HepG2 (cell line): ENCODE data around the gene TFDP2. TPM values are rescaled to one million over a fixed set of nuclear protein-coding genes. Genes with fewer than 3 reads are reported as not detected.
A peak's percentile ranks its signal among the peaks of the same experiment; 100 is the strongest.

Source experiments
- ATAC-seq: fragments of 200-7000 bp; cut with Tn5 transposase; 3 replicates; pipeline ENCODE4 v1.9.1; 2020; ENCODE audit warnings: mild to moderate bottlenecking, moderate library complexity
- BruUV-seq: library from RNA; stranded (reverse); fragments of 400-500 nt; replicated peaks from 2 replicates; lab custom pipeline; 2021; lab: Mats Ljungman, UMichigan
- CTCF ChIA-PET: fragments of 300-600 bp; formaldehyde crosslinking; extraction: SDS; loops from one replicate; lab custom pipeline; 2021; ENCODE audit warnings: low total read pairs, inconsistent platforms, low intra/inter-chr PET ratio; lab: Yijun Ruan, JAX
- POLR2A ChIA-PET: fragments of 350-600 bp; sonication (Branson Sonifier 250); formaldehyde crosslinking; loops from one replicate; lab custom pipeline; 2020; ENCODE audit warnings: antibody characterized with exemption, inconsistent platforms; lab: Yijun Ruan, JAX
- DNase-seq: peaks from one replicate; pipeline ENCODE4 v3.0.0-alpha.2; 2015; ENCODE audit warnings: low spot score
- FAIRE-seq: peaks from 3 replicates; lab custom pipeline; 2011; peaks lifted over from hg19 to GRCh38; lab: Jason Lieb, UNC
- H2AFZ ChIP-seq: one replicate; pipeline ENCODE4 v1.6.1; 2011; ENCODE audit warnings: low read length, inconsistent platforms
- H3K27ac ChIP-seq: fragments of 300-600 bp; 3 replicates; pipeline ENCODE4 v1.8.0; 2011; ENCODE audit warnings: mixed run types, mild to moderate bottlenecking, mixed read lengths, low read length, inconsistent platforms; ENCODE audit not compliant: insufficient read depth; ENCODE audit errors: extremely low read length
- H3K27me3 ChIP-seq, 2 experiments: fragments of 200-600 bp in 1 of 2; 2 replicates in 1 of 2; 3 replicates in 1 of 2; pipeline versions ENCODE4 v1.6.0 to v1.8.0; 2011; ENCODE audit warnings: low read length in 2 of 2, mild to moderate bottlenecking in 2 of 2, moderate library complexity in 2 of 2, inconsistent platforms in 1 of 2; ENCODE audit not compliant: insufficient read depth in 2 of 2, control insufficient read depth in 1 of 2
- H3K36me3 ChIP-seq, 2 experiments: fragments of 200-600 bp in 1 of 2; replicated peaks in 1 of 2; 2 replicates in 1 of 2; 3 replicates in 1 of 2; pipeline versions ENCODE4 v1.5.1 to v1.8.0; 2011; ENCODE audit warnings: low read length in 2 of 2, inconsistent platforms in 1 of 2; ENCODE audit not compliant: insufficient read depth in 2 of 2, control insufficient read depth in 1 of 2
- H3K4me1 ChIP-seq: 2 replicates; pipeline ENCODE4 v1.5.1; 2012; ENCODE audit warnings: low read length, inconsistent platforms; ENCODE audit not compliant: insufficient read depth
- H3K4me2 ChIP-seq: 2 replicates; pipeline ENCODE4 v1.6.0; 2011; ENCODE audit warnings: low read depth, low read length, inconsistent platforms
- H3K4me3 ChIP-seq, 3 experiments: fragments of 200-600 bp in 1 of 3; sonication (generic), shearing (Covaris generic) in 1 of 3; replicated peaks in 1 of 3; 2 replicates each; pipeline ENCODE4 v1.5.1; 2011 to 2016; ENCODE audit warnings: low read length in 3 of 3, inconsistent platforms in 2 of 3, low read depth in 2 of 3, mild to moderate bottlenecking in 2 of 3, control low read depth in 1 of 3, mixed read lengths in 1 of 3; ENCODE audit not compliant: insufficient read depth in 1 of 3
- H3K79me2 ChIP-seq: one replicate; pipeline ENCODE4 v1.6.1; 2011; ENCODE audit warnings: low read length, inconsistent platforms; ENCODE audit not compliant: insufficient read depth
- H3K9ac ChIP-seq: 2 replicates; pipeline ENCODE4 v1.6.0; 2011; ENCODE audit warnings: mild to moderate bottlenecking, low read depth, low read length, inconsistent platforms; ENCODE audit not compliant: insufficient read depth
- H3K9me3 ChIP-seq: 2 replicates; pipeline ENCODE4 v1.5.1; 2012; ENCODE audit warnings: mild to moderate bottlenecking, low read length
- H4K20me1 ChIP-seq: 2 replicates; pipeline ENCODE4 v1.6.0; 2011; ENCODE audit warnings: inconsistent platforms, mild to moderate bottlenecking, low read length, moderate library complexity; ENCODE audit not compliant: insufficient read depth
- CEBPB ChIP-seq: IDR thresholded peaks from 2 replicates; pipeline ENCODE4 v1.6.1; 2011; ENCODE audit warnings: low read depth, low read length, improper control_type of control experiment, borderline replicate concordance
- GABPB1 ChIP-seq: IDR thresholded peaks from 2 replicates; pipeline ENCODE4 v1.6.1; 2016; ENCODE audit warnings: mild to moderate bottlenecking, missing genetic modification reagents, moderate library complexity, missing compliant biosample characterization
- GMEB2 ChIP-seq: IDR thresholded peaks from 2 replicates; pipeline ENCODE4 v1.6.1; 2016; ENCODE audit warnings: missing biosample characterization, missing genetic modification reagents, low read depth
- HOXA9 ChIP-seq: sonication (generic); formaldehyde crosslinking; IDR thresholded peaks from 2 replicates; pipeline ENCODE4 v1.8.1; 2022; ENCODE audit warnings: missing genetic modification reagents, mild to moderate bottlenecking, moderate library complexity, borderline replicate concordance
- PREB ChIP-seq: sonication (generic); formaldehyde crosslinking; IDR thresholded peaks from 2 replicates; pipeline ENCODE4 v1.4.0; 2020; ENCODE audit warnings: missing genetic modification reagents
- SMARCC2 ChIP-seq: fragments of 450-650 bp; IDR thresholded peaks from 2 replicates; pipeline ENCODE4 v1.6.1; 2017; ENCODE audit warnings: antibody characterized with exemption, mild to moderate bottlenecking
- ZNF570 ChIP-seq: sonication (generic); formaldehyde crosslinking; IDR thresholded peaks from 2 replicates; pipeline ENCODE4 v1.4.0; 2020; ENCODE audit warnings: mild to moderate bottlenecking, missing genetic modification reagents, borderline replicate concordance
- ZNF775 ChIP-seq: sonication (generic); formaldehyde crosslinking; IDR thresholded peaks from 2 replicates; pipeline ENCODE4 v1.4.0; 2020; ENCODE audit warnings: missing genetic modification reagents, mild to moderate bottlenecking, moderate library complexity, borderline replicate concordance
- ZUFSP ChIP-seq: sonication (generic); formaldehyde crosslinking; IDR thresholded peaks from 2 replicates; pipeline ENCODE4 v1.9.0; 2021; ENCODE audit warnings: missing genetic modification reagents, mild to moderate bottlenecking, borderline replicate concordance
- WGBS: methylation state at CpG from one replicate; pipeline ENCODE4 v1.1.6; 2017; ENCODE audit warnings: low lambda C conversion rate; 5-methylcytosine and 5-hydroxymethylcytosine counted together
- in situ Hi-C: cut with HindIII; loops from 2 replicates; pipeline ENCODE4 v1.10.0; 2017; ENCODE audit warnings: low pct_unique_long_range_greater_than_20kb; ENCODE audit not compliant: extremely low pct_ligation_motif_present
- intact Hi-C: fragments of 100-400 bp; cut with micrococcal nuclease; formaldehyde crosslinking; loops from one replicate; pipeline ENCODE4 v1.10.0; 2022; ENCODE audit not compliant: unreplicated experiment
- polyA plus RNA-seq, 8 experiments: library from polyadenylated mRNA; depleted of rRNA in 3 of 8; stranded (reverse) in 7 of 8; unstranded in 1 of 8; fragments of >200 nt; fragmentation: Illumina TruSeq in 4 of 8; extraction: Trizol in 4 of 8; gene quantifications; 2 replicates each; pipeline versions ENCODE4 v1.2.1 to v1.2.3, GENCODE V29; 2011 to 2016; ENCODE audit warnings: low read depth in 4 of 8, missing spikeins in 1 of 8, mixed read lengths in 1 of 8; ENCODE audit not compliant: insufficient read depth in 1 of 8
- total RNA-seq, 5 experiments: library from RNA; depleted of rRNA; stranded (reverse); fragments of >200 nt; fragmentation: Illumina TruSeq; extraction: Trizol; gene quantifications; 2 replicates each; pipeline ENCODE4 v1.2.3, GENCODE V29; 2016; ENCODE audit warnings: low read depth in 1 of 5
- TF ChIP-seq, protein P1 (sequence below): sonication (generic); formaldehyde crosslinking; IDR thresholded peaks from 2 replicates; pipeline ENCODE4 v1.9.0; 2021; ENCODE audit warnings: missing genetic modification reagents, borderline replicate concordance

The TFDP2 gene
- total and polyA plus RNA-seq, 2 of the 13 experiments (the other 11 are each of a cell fraction or from before 2014, with no cell fraction given) = 17.9 to 37.4 TPM

DNA sequence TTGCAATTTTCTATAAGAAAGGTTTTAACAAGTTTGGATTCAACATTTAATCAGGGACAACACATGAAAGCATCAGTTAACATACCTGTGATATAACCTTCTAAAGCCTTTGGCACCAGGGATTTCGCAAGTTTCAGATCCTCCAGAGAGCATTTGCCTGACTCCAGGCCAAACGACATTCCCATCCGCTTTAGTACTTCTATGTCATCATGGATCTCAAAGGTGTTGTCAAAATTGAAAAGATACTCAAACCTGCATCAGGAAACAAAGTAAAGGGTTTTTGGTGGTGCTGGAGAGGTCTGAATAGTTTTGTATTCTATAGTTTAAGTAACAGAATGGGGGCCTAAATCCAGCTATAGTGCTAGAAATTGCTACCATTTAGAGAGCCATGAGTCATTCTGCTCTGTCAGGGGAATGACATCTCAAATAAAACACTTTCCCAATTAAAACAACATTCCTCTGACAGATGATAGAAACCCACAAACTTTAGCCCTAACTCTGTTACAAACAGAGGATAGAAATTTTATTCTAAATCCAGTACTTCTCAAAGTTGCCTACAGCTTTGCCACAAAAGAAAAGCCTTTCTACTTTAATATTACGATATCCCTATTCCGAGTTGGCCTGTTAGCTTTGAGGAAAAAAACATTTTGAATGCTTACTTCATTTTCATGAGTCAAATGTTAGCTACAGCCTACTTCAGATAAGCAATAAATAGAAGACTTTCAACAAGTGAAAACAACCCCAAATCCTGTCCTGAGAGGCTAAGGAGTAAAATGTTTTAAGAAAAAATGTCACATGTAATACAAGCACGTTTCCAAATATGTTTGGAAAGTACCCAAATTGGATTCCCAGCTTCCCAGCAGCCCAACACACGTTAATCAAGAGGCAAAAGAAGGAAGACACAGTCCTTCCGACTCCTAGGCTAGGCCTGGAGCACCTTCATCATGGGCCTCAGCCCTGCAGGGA, 189.5 kb downstream of the TFDP2 start:
- POLR2A ChIA-PET = interaction anchor here (0.5 kb wide), 1 partner anchor 141 kb away, joined by 3 read pairs; no protein-coding TSS in a partner anchor
- DNase-seq = peak; percentile 15
- Histone ChIP-seq H3K27ac (no peak overlapping the region), H3K4me3 (no peak overlapping the region), H3K4me2 (no peak overlapping the region), H3K9me3 (no peaks in the 10 kb centered on the region), H2AFZ (no peak overlapping the region), H3K4me1 (no peaks in the 10 kb centered on the region), H3K36me3 (peaks cover 4 to 14% of the 10 kb centered on the region in 2 experiments; a peak in 4 of 5 replicates), H4K20me1 (no peaks in the 10 kb centered on the region), H3K9ac (no peak overlapping the region), H3K79me2 (no peaks in the 10 kb centered on the region), H3K27me3 (no peaks in the 10 kb centered on the region)
- CTCF ChIA-PET = no interaction called here
- no peak for ATAC-seq
- 89% methylated on average over 8 of the region's 8 CpGs for WGBS
- intact Hi-C loops (no loop called here), in situ Hi-C loops (loop anchor here (10.0 kb wide), 1 partner anchor 315 kb away; no protein-coding TSS in a partner anchor)
- FAIRE-seq = no peak
- no TSS peak for BruUV-seq
- TF ChIP-seq HOXA9 (CRISPR knock-in tag) = no peak
- peak; percentile 62; the same call in 1 of the 2 replicates for TF ChIP-seq CEBPB

GRCh38 chr3:141955175-141955574, 194.2 kb downstream of the TFDP2 start:
- ChIA-PET POLR2A (no interaction called here), CTCF (no interaction called here)
- 96% methylated on average over 6 of the region's 6 CpGs for WGBS
- TF ChIP-seq ZNF570 (CRISPR knock-in tag) (no peak), GMEB2 (CRISPR knock-in tag) (no peak), GABPB1 (CRISPR knock-in tag) (no peak), PREB (CRISPR knock-in tag) (no peak), ZUFSP (no peak), ZNF775 (CRISPR knock-in tag) (no peak), SMARCC2 (no peak)
- TF ChIP-seq, protein P1, sequence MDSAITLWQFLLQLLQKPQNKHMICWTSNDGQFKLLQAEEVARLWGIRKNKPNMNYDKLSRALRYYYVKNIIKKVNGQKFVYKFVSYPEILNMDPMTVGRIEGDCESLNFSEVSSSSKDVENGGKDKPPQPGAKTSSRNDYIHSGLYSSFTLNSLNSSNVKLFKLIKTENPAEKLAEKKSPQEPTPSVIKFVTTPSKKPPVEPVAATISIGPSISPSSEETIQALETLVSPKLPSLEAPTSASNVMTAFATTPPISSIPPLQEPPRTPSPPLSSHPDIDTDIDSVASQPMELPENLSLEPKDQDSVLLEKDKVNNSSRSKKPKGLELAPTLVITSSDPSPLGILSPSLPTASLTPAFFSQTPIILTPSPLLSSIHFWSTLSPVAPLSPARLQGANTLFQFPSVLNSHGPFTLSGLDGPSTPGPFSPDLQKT = no peak

More at GRCh38 chr3:141955175-141955574, 194.2 kb downstream of the TFDP2 start:
- Histone ChIP-seq H3K27ac (no peak overlapping the region), H3K9me3 (no peaks in the 10 kb centered on the region), H3K79me2 (no peaks in the 10 kb centered on the region), H3K36me3 (peaks cover 1 to 12% of the 10 kb centered on the region in 2 experiments; a peak in 3 of 5 replicates), H4K20me1 (no peaks in the 10 kb centered on the region), H3K4me2 (no peak overlapping the region), H3K4me1 (peaks cover 6% of the 10 kb centered on the region), H3K4me3 (no peak overlapping the region), H3K27me3 (no peaks in the 10 kb centered on the region), H2AFZ (no peak overlapping the region), H3K9ac (no peak overlapping the region)
- no peak for DNase-seq
- no peak for ATAC-seq
- intact Hi-C loops (no loop called here), in situ Hi-C loops (no loop called here)
- no peak for FAIRE-seq
- BruUV-seq = no TSS peak
